H54 (cell line): ENCODE measurements around the gene CKLF.

Experiments used
- DNase-seq: peaks from one replicate; pipeline ENCODE4 v3.0.0; 2011; ENCODE audit warnings: low spot score, mixed read lengths; ENCODE audit not compliant: insufficient read length
- FAIRE-seq: peaks from 3 replicates; lab custom pipeline; 2011; peaks lifted over from hg19 to GRCh38; lab: Jason Lieb, UNC
- POLR2A ChIP-seq: IDR thresholded peaks from 2 replicates; pipeline ENCODE4 v1.6.1; 2011; ENCODE audit warnings: low read depth, mild to moderate bottlenecking, low read length

The CKLF gene

DNA sequence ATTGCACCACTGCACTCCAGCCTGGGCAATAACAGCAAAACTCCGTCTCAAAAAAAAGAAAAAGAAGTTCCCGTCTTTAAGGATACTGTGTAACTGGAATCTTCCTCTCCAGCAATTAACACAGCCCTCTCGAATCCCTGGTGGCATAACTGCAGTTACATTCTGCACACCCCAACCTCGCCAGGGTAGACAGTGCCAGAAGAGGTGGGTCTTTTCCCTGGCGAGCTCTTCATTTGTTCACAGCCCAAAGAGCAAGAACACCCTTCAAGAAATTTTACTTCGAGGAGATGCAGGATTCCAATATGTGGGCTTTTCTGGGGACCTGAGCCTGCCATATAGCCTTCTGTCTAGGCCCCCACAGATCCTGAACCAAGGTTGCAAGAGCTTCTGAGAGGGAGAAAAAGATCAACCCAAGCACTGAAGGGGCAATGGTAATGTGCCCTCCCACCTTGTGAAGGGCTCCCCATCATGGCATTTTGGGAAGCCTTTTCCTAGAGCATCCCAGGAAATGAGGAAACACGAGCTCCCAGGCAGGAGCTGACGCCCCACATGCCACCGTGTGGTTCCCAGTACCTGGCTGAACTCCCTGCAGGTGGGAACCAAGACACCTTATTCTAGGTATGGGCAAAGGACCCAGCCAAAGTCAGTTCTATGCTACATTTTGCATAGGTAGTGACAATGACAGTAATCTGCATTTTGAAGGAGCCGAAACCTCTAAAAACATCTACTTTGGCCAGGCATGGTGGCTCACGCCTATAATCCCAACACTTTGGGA, 29.4 kb upstream of the CKLF start:
- no peak for TF ChIP-seq POLR2A
- FAIRE-seq, result no peak
- no peak for DNase-seq

DNA sequence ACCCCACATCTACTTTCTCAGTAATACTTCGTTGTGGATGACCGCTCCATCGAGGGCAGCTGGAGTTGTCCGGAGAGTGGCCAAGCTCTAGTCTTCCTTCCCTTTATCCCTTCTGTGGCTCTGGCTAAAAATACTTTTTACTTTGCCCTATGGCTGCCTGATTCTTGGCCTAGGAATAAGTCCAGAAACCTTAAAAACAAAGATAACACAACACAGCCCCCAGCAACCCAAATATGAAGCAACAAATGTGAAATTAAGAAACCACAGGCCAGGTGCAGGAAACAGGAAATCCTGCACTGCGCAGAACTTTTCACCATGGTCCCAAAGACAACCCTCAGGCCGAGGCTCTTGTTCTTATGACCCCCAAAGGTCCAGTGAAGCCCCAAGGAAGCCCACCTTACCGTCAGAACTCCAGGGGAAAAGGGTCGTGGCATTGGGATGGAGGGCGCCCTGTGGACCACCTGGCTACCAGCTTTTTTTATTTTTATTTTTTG, 28.5 kb upstream of the CKLF start:
- FAIRE-seq, result no peak
- DNase-seq, result no peak
- TF ChIP-seq POLR2A, result no peak

DNA sequence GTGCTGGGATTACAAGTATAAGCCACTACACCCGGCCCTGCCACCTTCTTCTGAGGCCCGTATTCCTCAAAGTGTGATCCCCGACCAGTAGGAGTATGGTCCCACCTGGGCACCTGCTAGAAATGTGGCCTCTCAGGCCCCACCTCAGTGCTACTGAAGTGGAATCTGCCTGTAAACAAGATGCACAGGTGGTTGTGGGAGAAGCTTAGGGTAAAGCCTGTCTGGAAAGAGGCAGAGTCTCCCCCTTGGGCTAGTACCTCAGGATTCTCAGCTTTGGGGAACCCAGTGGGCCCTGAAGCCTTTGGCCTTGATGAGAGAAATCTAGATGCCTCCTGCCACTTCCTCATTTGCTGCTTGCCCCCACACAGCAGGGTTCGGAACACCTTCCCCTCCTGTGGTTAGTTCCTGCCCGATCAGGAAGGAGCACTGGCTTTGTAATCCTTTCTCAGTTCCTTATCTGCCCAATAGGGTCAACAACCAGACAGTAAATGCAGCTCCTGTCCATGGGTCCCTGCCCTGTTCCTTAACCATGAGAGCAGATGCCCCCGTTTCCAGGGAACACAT, 27.7 kb upstream of the CKLF start:
- FAIRE-seq (no peak), DNase-seq (no peak)
- TF ChIP-seq POLR2A, result no peak

- TF ChIP-seq POLR2A, result no peak
- no peak for DNase-seq
- FAIRE-seq, result no peak
These were observed 26.8 kb upstream of the CKLF start for GRCh38 chr16:66525396-66526180.

- no peak for DNase-seq
- TF ChIP-seq POLR2A, result no peak
- FAIRE-seq, result no peak
These were observed 24.1 kb upstream of the CKLF start for GRCh38 chr16:66528294-66528693.

DNA sequence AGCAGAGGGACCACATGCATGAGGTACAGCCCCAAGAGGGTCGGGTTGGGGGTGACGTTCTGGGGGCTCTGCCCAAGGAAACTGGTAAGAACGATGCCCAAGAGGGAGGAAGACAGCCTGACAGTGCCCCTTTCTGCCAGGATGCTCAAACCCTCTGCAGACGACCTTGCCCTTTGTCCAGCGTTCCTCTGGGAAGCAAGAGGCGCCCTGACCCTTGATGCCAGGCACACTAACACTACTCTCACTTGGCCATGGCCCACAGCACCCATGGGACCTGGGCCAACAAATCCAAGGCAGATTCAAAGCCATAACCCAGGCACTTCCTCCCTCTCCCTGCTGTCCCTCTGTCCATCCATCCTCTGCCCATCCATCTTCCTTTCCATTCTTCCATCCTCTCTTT, 22.9 kb upstream of the CKLF start:
- FAIRE-seq (no peak), DNase-seq (no peak)
- TF ChIP-seq POLR2A, result no peak

DNA sequence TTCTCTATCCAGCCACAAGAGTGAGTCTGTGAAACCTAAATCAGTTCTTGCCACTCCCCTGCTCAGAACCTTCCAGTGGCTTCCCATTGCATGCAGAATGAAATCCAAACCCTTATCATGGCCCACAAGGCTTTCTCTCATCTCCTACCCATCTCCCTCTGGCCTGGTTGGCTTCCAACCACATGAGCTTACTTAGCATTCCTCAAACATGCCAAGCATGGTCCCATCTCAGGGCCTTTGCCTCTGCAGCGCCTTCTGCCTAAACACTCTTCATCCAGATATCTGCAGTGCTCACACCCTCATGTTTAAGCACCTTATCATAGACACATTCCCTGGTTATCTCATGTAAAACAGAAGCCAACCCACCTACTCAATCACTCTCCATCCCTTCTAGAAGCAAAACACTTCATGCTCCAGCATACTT, 18.0 kb upstream of the CKLF start:
- DNase-seq, result no peak
- no peak for FAIRE-seq
- no peak for TF ChIP-seq POLR2A

GRCh38 chr16:66536525-66536924, 15.9 kb upstream of the CKLF start:
- TF ChIP-seq POLR2A, result no peak
- DNase-seq (no peak), FAIRE-seq (no peak)

DNA sequence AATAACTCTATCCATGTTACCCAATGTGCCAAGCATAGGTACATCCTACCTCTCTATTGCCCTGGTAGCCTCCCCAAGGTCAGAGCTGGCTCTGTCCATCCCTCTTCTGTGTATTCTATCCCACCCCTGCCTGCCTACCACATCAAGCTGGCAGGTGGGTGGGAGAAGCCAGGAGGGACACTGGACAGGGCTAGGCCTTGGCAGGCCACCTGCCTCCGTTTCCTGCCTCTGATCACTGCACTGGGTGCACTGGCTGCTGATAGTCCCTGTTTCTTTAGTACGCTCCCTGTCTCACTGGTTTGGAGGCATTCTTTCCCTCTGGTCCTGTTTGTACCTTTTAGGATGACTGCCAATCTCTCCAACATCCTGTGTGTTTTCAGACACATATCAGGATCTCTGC, 15.1 kb upstream of the CKLF start:
- TF ChIP-seq POLR2A, result no peak
- FAIRE-seq (no peak), DNase-seq (no peak)

DNA sequence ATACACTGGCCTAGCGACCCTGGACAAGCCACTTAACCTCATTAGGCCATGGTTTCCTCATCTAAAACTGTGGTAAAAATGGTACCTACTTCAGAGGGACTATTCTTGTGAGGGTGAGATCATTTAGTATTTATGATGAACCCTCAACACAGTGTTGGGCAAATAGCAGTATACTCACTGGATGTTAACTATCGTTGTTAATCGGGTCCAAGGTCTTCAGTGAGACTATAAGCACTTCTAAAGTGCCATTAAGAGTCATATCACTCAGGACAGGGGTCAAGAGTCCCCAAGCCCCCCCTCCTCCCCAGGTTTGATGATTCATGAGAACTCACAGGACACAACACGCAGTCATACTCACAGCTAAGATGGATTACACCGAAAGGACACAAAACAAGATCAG, 13.5 kb upstream of the CKLF start:
- FAIRE-seq, result no peak

GRCh38 chr16:66539623-66540469, 12.5 kb upstream of the CKLF start:
- TF ChIP-seq POLR2A, result no peak
- DNase-seq (no peak), FAIRE-seq (no peak)

More for the DNA sequence above, 13.5 kb upstream of the CKLF start:
- no peak for DNase-seq
- no peak for TF ChIP-seq POLR2A

- TF ChIP-seq POLR2A, result no peak
- FAIRE-seq (no peak), DNase-seq (no peak)
These were observed 10.7 kb upstream of the CKLF start for GRCh38 chr16:66541388-66542355.

- FAIRE-seq (no peak), DNase-seq (no peak)
- TF ChIP-seq POLR2A, result no peak
These were observed 10.0 kb upstream of the CKLF start for GRCh38 chr16:66542396-66542795.
